ENCODE results near the gene PRRC2B. TPM values are rescaled to one million over a fixed set of nuclear protein-coding genes. Genes with fewer than 3 reads are reported as not detected.
A peak's percentile ranks its signal among the peaks of the same experiment; 100 is the strongest.

Gene PRRC2B
- total RNA-seq, 2 donors from 2014 or later: 94.7 to 197 TPM

DNA sequence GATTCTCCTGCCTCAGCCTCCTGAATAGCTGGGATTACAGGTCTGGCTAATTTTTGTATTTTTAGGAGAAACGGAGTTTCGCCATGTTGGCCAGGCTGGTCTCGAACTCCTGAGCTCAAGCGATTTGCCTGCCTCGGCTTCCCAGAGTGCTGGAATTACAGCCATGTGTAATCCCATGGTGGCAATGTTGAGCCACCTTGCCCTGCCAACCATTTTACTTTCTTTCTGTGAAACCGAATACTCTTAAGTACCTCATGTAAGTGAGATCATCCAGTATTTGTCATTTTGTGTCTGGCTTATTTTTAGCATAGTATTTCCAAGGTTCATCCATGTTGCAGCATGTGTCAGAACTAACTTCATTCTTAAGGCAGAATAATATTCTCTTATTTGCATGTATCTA is 8.2 kb downstream of the PRRC2B start:
- Histone ChIP-seq H3K4me1 (replicated peaks) (peaks cover 41% of the 10 kb centered on the region), H3K9me3 (no peaks in the 10 kb centered on the region), H3K4me3 (no peak overlapping the region), H3K27ac (peak overlapping the region; percentile 54 to 64), H3K36me3 (no peaks in the 10 kb centered on the region), H3K27me3 (replicated peaks; ENCODE audit: insufficient read depth) (no peaks in the 10 kb centered on the region)
- TF ChIP-seq POLR2A (IDR thresholded peaks at IDR 0.05): no peak
- TF ChIP-seq, protein P1, sequence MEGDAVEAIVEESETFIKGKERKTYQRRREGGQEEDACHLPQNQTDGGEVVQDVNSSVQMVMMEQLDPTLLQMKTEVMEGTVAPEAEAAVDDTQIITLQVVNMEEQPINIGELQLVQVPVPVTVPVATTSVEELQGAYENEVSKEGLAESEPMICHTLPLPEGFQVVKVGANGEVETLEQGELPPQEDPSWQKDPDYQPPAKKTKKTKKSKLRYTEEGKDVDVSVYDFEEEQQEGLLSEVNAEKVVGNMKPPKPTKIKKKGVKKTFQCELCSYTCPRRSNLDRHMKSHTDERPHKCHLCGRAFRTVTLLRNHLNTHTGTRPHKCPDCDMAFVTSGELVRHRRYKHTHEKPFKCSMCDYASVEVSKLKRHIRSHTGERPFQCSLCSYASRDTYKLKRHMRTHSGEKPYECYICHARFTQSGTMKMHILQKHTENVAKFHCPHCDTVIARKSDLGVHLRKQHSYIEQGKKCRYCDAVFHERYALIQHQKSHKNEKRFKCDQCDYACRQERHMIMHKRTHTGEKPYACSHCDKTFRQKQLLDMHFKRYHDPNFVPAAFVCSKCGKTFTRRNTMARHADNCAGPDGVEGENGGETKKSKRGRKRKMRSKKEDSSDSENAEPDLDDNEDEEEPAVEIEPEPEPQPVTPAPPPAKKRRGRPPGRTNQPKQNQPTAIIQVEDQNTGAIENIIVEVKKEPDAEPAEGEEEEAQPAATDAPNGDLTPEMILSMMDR (IDR thresholded peaks at IDR 0.05): no peak
- intact Hi-C loops (cut with DNase I): no loop called here
- WGBS: 73% methylated on average over 6 of the region's 6 CpGs
- no peak for DNase-seq (ENCODE audit: low spot score)

DNA sequence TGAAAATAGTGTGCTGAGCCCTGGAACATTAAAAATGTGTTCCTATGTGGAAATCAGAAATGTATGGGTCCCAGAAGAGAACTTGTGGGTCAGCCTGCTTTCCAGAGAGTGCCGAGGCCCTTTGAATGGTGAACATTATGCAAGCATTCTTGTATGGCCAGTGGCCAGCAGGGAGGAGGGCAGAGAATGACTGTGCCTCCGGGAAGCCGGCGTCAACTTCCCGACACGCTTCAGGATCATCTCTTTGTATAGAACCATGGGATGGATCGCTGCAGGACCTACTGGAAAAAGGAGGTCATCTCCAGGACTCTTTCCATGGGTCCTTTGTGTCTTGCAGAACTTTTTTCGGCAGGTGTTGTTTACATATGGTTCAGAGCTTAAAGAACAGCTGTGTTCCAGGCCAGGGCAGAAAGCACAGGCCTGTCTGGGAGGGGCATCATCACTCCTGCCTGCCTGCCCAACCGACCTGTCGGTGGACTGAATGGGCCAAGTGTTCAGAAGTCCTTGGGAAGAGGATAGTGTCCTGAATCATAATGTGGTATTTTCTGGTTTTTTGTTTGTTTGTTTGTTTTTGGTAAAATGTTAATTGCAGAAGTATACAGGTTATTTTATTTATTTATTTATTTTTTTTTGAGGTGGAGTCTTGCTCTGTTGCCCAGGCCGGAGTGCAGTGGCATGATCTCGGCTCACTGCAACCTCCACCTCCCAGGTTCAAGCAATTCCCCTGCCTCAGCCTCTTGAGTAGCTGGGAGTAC is 9.0 kb downstream of the PRRC2B start:
- WGBS: 24% methylated on average over 12 of the region's 12 CpGs
- no peak overlapping the region for H3K4me3 ChIP-seq
- intact Hi-C loops (cut with DNase I): no loop called here
- peak; percentile 89 for DNase-seq (ENCODE audit: low spot score)
- no peaks in the 10 kb centered on the region for H3K36me3 ChIP-seq
- H3K4me1 ChIP-seq (replicated peaks): peaks cover 40% of the 10 kb centered on the region
- H3K27ac ChIP-seq: peak overlapping the region; percentile 54 to 64
- no peak for TF ChIP-seq POLR2A (IDR thresholded peaks at IDR 0.05)
- TF ChIP-seq, protein P1 (IDR thresholded peaks at IDR 0.05): peak in 1 of 4 experiments; percentile 3
- peak; percentile 85 for TF ChIP-seq POLR2AphosphoS5 (IDR thresholded peaks at IDR 0.05)
- H3K9me3 ChIP-seq: no peaks in the 10 kb centered on the region
- no peaks in the 10 kb centered on the region for H3K27me3 ChIP-seq (replicated peaks; ENCODE audit: insufficient read depth)

DNA sequence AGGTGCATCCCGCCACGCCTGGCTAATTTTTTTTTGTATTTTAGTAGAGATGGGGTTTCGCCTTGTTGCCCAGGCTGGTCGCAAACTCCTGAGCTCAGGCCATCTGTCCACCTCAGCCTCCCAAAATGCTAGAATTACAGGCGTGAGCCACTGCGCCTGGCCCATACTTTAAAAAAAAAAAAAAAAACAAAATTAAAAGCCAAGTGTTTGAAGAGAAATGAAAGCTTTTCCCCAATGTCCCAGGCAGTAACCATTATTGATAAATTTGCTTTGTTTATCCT is 9.5 kb downstream of the PRRC2B start:
- TF ChIP-seq POLR2AphosphoS5 (IDR thresholded peaks at IDR 0.05): no peak
- no peak for TF ChIP-seq POLR2A (IDR thresholded peaks at IDR 0.05)
- TF ChIP-seq, protein P1 (IDR thresholded peaks at IDR 0.05): no peak

DNA sequence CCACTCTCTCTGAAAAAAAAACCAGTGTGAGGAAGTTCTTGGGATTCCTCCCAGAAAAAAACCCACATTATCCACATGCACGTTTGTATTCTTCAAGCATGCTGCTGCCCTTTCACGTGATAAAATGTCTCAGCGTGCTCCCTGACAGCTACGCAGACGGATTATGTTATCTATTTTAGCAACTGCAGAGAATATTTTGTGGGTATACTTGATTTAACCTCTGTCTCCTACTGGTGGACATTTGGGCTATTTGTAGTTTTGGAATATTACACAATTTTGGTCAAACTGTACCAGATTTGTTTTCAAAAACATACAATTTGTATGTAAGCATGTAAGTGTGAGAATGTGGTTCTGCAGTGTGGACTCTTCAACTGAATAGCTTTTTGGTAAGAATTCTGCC is 10.7 kb downstream of the PRRC2B start:
- WGBS: 39% methylated on average over 5 of the region's 5 CpGs
- H3K27me3 ChIP-seq (replicated peaks; ENCODE audit: insufficient read depth): no peaks in the 10 kb centered on the region
- TF ChIP-seq POLR2A (IDR thresholded peaks at IDR 0.05) (no peak), POLR2AphosphoS5 (IDR thresholded peaks at IDR 0.05) (no peak)
- TF ChIP-seq, protein P1 (IDR thresholded peaks at IDR 0.05): no peak
- intact Hi-C loops (cut with DNase I): no loop called here
- no peaks in the 10 kb centered on the region for H3K9me3 ChIP-seq
- H3K36me3 ChIP-seq: no peaks in the 10 kb centered on the region
- no peak overlapping the region for H3K4me3 ChIP-seq
- H3K27ac ChIP-seq: no peak overlapping the region
- DNase-seq (ENCODE audit: low spot score): no peak
- H3K4me1 ChIP-seq (replicated peaks): peaks cover 37% of the 10 kb centered on the region

More for the DNA sequence above, 9.5 kb downstream of the PRRC2B start:
- WGBS: 88% methylated on average over 6 of the region's 6 CpGs
- H3K4me1 ChIP-seq (replicated peaks): peaks cover 40% of the 10 kb centered on the region
- no peak overlapping the region for H3K4me3 ChIP-seq
- intact Hi-C loops (cut with DNase I): no loop called here
- peak overlapping the region in 1 of 2 donors; percentile 64 for H3K27ac ChIP-seq
- no peak for DNase-seq (ENCODE audit: low spot score)
- H3K9me3 ChIP-seq: no peaks in the 10 kb centered on the region
- no peaks in the 10 kb centered on the region for H3K27me3 ChIP-seq (replicated peaks; ENCODE audit: insufficient read depth)
- H3K36me3 ChIP-seq: no peaks in the 10 kb centered on the region

DNA sequence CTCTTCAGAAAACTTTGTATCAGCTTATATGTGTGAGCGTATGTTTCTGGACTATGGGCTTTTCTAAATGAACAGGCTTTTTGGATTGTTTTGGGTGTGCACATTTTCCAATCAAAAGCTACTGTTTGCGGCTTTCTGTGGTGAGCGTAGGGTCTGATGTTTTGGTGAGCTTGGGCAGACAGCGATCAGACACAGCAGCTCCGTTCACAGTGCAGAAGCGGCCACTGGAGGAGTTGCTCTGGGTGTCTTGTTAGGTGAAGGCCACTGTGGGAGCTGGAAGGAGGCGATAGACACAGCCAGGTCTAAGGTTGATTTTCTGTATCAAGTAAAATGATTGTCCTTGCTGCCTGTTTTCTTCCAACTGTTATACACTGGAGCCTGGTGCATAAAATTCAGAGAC is 11.1 kb downstream of the PRRC2B start:
- Histone ChIP-seq H3K36me3 (no peaks in the 10 kb centered on the region), H3K4me1 (replicated peaks) (peaks cover 35% of the 10 kb centered on the region), H3K4me3 (no peak overlapping the region), H3K9me3 (no peaks in the 10 kb centered on the region), H3K27me3 (replicated peaks; ENCODE audit: insufficient read depth) (no peaks in the 10 kb centered on the region), H3K27ac (no peak overlapping the region)
- TF ChIP-seq POLR2AphosphoS5 (IDR thresholded peaks at IDR 0.05): no peak
- TF ChIP-seq, protein P1 (IDR thresholded peaks at IDR 0.05): no peak
- TF ChIP-seq POLR2A (IDR thresholded peaks at IDR 0.05): no peak
- no peak for DNase-seq (ENCODE audit: low spot score)
- 77% methylated on average over 7 of the region's 7 CpGs for WGBS
- intact Hi-C loops (cut with DNase I): no loop called here

Measured in prostate gland (tissue), 2 donors.